COLO668 (cell line): ENCODE data around the gene FNDC11.
A peak's percentile ranks its signal among the peaks of the same experiment; 100 is the strongest.
"Not testable (repeated sequence)": the region's sequence is repeated elsewhere in the genome, so short reads cannot be mapped to it uniquely, and the experiment has no call there.

Source experiments
- DNase-seq: peaks from one replicate; lab custom pipeline; 2025; ENCODE audit not compliant: unreplicated experiment; lab: John Stamatoyannopoulos, UW

The FNDC11 gene

DNA sequence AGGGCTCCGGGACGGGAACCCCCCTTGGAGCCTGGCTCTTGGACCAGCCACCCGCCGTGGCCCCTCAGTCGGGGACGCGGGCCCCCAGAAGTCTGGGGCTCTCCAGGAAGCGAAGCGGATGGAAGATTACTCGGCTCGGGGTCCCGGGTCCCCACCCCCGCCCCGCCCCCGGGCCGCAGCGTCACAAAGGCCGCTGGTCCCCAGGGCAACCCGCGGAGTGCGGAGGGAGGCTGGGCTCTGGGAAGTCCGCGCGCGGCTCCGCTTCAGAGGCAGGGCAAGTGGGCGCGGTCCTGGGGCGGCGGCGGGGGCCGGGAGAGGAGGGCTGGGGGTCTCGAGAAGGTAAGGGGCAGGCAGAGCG is at the start of gene FNDC11:
Gene FNDC11, plus strand, starts transcription at position 227 of the 358 bp plus-strand sequence. CDS start 1,505 bp downstream, outside the sequence.
- no peak for DNase-seq

DNA sequence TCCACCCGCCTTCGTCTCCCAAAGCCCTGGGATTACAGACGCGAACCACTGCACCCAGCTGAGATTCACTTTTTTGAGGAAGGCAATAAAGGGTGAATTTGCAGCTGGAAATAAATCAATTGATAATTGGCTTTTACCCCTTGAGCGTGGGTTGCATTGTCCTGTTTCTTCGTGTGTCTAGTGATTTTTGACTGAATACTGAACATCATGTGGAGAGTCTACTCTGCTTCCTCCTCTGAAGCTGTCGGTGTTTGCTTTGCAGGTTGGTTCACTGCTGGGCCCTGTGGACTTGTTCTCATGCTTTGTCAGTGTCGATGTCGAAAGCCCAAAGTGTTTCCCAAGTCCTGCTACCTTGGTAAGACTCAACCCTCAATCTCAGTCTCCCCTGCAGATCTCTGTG is 49.3 kb upstream of the FNDC11 start:
- no peak for DNase-seq

DNA sequence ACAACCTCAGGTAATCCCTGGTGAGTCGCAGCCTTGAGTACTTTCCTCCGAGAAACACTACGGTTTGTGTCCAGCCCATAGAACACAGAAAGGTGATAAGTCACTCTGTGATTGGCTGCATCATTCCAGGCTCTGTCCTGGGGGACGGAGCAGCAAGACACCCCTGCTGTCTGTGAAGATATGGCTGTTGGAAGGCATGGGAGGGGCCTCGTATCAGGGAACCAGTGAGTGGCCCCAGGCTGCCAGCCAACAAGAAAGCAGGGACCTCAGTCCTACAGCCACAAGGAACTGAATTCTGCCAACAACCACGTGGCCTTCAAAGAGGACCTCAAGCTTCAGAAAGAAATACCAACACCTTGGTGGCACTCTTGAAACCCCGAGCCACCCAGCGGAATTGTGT is 48.7 kb upstream of the FNDC11 start:
- DNase-seq = no peak

- DNase-seq = no peak
Measured at GRCh38 chr20:63505723-63506122, 48.2 kb upstream of the FNDC11 start.

GRCh38 chr20:63507083-63507743 is 46.7 kb upstream of the FNDC11 start:
- no peak for DNase-seq

DNA sequence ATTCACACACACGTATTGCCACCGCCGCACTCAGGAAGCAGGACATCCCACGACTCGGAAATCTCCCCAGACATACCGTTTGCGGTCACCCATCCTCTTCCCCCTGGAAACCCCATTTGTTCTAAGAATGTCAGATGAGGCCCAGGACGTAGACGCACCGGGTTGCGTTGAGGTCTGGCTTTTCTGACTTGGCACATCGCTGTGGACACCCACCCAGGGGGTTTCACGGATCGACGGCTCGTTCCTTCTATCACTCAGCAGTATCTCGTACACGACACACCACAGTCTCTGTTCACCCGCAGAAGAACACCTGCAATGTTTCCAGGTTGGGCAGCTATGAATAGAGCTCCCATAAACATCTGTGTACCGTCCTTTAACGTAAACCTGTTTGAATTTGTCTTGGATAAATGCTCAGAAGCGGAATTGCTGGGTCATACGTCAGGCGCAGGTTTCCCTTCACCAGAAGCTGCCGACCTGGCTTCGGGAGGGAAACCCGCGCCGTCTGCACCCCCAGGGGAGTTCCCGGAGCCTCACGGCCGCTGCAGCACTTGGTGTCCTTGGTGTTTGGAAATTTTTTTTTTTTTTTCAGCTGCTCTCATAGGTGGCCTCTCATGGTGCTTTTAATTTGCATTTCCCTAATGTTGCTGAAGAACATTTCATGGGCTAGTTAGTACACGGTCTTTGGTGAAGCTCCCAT is 45.7 kb upstream of the FNDC11 start:
- peak; percentile 17 for DNase-seq

GRCh38 chr20:63509088-63509564 is 44.8 kb upstream of the FNDC11 start:
- DNase-seq = no peak

GRCh38 chr20:63513207-63513606 is 40.8 kb upstream of the FNDC11 start:
- no peak for DNase-seq

DNA sequence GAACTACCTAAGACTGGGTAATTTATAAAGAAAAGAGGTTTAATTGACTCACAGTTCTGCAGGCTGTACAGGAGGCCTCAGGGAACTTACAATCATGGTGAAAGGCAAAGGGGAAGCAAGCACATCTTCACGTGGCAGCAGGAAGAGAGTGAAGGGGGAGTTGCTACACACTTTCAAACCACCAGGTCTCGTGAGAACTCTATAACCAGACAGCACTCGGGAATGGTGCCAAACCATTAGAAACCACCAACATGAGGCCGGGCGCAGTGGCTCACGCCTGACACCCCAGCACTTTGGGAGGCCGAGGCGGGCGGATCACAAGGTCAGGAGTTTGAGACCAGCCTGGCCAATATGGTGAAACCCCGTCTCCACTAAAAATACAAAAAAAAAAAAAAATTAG is 39.4 kb upstream of the FNDC11 start:
- DNase-seq = not testable (repeated sequence)

DNA sequence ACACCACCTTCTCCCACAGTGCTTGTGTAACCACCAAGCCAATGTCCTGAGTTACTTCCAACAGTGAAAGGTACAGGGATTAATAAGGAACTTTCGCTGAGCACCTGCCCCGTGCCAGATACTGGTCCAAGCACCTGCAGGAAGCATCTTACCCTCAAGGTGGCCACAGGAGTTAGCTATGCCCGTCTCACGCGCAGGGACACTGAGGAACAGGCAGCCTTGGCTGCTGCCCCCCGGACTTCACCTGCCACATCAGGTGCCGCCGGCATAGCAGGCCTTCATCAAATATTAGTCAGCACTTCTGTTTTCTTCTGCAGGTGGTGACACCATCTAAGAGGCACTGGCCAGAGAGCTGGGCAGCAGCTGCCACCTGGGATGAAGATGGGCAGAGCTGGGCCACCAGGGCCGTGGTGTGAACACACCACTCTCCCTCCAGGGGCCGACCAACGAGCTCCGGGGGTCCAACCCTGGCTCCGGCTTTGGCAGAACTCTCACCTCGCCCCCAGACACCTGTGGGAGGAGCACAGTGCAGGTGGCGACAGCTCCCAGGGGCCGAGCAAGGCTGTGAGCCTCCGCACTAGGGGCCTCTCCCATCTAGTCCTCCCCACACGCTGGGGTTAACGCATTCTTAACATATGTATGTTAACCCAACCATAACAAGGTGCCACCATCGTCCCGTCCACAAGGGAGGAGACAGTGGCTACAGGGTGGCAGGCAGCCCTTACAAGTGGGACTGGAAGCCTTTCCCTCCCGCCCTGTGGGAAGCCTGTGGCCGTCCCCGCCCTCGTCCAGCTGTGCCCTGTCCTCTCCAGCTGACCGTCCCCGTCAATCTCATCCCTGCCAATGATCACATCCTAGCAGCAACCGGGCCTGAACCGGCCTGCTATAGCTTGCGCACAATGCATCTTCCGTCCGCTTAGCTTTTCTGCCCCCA is 36.3 kb upstream of the FNDC11 start:
- DNase-seq = no peak

DNA sequence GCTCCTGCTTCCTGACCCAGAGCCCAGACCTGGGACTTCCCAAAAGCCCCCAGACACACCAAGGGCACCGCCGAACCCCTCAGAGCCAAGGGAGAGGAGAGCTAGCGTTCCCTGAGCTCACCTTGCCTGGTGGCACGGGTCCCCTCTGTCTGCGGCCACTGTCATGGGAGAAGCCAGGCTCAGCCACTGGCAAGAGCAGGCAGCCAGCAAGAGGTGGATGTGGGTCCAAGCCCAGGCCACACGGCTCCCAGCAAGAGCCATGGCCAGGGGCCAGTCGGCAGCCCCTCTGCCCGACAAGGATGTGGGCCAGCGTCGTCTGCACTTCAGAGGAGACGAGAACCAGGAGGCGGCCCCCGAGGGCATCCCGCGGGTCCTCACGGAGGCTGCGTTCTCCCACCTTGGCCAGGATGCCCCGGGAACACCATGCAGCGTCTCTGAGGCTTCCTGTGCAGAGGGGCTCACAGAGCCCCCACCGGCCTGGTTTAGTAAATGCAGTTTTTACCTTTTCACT is 35.6 kb upstream of the FNDC11 start:
- no peak for DNase-seq

DNA sequence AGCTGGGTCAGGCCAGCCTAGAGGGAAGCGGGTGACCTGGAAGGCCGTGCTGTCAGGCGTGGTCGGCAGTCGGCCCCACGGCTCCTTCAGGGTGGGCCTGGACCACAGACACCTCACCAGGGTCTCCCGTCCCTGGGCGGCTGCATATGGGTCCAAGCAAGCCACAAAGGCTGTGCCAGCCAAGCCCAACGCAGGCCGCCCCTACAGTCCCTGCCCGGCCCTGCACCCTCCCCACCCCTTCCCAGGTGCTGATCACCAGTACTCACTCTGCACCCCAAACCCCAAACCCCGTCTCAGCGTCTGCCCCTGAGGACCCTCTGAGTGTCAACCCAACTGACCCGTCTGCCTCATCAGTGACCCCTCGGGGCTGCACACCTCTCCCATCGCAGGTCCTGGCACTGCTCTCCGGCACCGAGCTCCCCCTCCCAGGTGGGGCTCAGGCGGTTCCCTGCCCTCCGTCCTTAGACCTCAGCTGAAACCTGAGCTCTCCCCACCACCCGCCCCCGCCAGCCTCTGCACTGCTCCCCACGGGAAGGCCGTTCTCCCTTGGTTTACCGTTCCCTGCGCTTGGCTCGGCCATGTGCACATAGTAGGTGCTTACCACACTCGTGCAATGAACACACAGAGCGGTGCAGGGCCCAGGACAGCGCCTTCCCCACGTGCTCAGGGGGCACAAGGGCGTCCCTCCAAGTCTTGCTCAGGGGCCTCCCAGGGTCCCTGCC is 34.9 kb upstream of the FNDC11 start:
- DNase-seq = no peak

DNA sequence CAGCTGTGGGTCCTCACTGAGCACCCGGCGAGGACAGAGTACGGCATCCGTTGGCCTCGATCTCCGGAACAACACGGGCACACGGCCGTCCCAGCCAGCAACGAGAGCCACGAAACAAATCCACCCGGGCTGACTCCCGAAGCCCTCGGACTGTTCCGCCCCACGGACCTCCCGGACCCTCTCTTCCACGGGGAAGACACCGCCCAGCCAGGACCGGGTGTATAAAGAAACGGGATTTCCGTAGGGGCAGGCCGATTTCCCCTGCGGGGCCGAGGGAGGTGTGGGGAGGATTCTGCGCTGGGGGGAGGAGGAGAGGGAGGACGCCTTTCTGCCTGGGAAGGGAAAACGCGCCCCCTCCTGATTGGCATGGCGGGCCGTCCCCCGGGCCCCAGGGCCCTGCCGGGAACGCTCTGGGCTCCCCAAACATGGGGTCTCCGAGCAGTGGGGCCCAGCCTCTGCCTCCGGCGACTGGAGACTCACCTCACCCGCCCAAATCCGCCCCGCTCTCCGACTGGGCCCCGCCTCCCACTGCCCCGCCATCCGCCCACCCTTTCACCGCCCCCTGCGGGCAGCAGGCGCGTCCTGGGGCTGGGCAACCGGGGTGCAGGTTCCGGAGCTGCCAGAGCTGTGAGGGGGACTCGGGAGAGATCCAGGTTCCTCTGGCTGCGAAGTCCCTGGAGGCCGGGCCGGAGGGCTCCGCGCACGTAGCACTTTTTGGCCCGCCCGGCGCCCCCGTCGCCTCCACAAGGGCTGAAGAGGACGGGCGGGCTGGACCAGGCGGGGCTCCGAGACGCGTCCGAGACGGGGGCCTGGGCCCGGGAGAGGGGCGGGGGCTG is 34.1 kb upstream of the FNDC11 start:
- peak; percentile 70 for DNase-seq

GRCh38 chr20:63520504-63520933 is 33.4 kb upstream of the FNDC11 start, which contains the start of gene PPDPF:
PPDPF (plus strand) TSS chr20:63520765; CDS start chr20:63521309, 544 bp downstream.
- DNase-seq = peak; percentile 91

- DNase-seq = peak; percentile 94
Measured at GRCh38 chr20:63520934-63521601, 32.9 kb upstream of the FNDC11 start.

GRCh38 chr20:63521602-63522001 is 32.4 kb upstream of the FNDC11 start:
- no peak for DNase-seq

DNA sequence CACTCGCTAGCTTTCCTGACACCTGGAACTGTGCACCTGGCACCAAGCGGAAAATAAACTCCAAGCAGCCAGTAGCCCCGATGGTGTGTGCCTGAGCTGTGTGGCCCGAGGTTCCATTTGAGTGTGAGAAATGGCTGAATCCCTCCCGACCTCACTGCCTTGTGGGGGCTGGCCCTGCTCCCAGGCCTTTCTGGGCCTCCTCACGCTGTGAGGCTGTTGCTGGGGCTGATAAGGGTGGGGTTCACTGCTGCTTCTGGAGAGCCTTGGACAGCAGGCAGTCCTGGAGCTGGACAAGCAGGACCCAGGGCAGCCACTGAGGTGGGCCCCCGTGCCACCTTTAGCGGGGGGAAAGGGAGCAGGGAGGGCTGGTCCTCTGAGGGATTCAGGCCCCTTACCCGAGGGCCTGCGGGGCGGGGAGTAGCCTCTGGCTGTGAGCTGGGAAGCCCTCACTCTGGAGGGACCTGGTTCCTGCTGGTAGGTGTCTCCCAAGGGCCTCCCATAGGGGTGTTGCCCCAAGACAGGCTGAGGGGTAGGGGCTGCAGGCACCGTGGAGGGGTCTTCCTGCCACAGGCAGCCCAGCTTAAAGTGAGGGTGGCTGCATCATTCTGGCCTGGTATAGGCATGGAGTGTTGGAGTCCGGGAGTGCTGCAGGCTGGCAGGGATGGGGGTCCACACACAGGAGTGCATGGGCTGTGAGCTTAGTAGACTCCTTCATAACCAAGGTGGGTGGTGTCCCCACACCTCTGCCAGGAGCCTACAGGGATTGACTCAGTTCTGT is 31.7 kb upstream of the FNDC11 start:
- peak; percentile 34 for DNase-seq

DNA sequence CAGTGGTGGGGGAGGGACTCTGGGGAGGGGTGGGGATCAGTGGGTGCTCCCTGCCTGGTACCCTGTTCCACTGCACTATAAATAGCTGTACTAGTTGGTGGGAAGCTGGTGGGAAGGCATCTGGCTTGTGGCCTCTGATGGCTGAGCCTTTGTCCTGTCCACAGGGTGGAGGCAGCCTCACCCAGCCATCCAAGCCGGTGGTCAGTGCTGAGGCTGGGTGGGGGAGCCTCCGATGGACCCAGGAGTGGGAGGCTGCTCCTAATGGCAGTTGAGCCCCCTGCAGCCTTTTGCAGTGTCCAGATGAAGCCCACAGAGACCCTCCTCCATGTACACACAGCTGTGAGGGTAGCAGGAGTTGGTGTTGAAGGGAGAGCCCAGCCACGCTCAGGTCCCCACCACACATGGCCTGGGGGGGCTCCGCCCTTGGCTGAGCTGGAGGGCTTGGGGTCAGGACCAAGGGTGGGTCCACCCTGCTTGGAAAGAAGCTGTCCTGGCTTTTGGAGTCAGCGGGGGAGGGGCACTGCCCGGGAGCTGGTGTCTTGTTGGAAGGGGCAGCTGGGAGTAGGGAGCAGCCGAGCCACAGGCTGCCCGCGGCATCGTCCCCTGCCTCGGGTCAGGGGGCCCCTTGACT is 30.9 kb upstream of the FNDC11 start:
- no peak for DNase-seq
